Stimulated activated CD8-positive, alpha-beta memory T cell treated with anti-CD3 and anti-CD28 coated beads, Interleukin-12 subunit alpha, Interleukin-12 subunit beta, amount 100 ng/mL, for 4 hours (primary cell): ENCODE data around the gene LRRC8B.
"Not testable (repeated sequence)": the region's sequence is repeated elsewhere in the genome, so short reads cannot be mapped to it uniquely, and the experiment has no call there.

Source experiments
- DNase-seq: peaks from one replicate; pipeline ENCODE4 v3.0.0-alpha.2; 2020; ENCODE audit warnings: low read depth

The LRRC8B gene

GRCh38 chr1:89524369-89525168 is at the start of gene LRRC8B:
Gene LRRC8B, plus strand, starts transcription at chr1:89524829. Its CDS starts 57,822 bp downstream, at chr1:89582651.
- DNase-seq, result peak; percentile 89

GRCh38 chr1:89475269-89475668 is 49.4 kb upstream of the LRRC8B start:
- no peak for DNase-seq

- DNase-seq, result no peak
These were observed 48.6 kb upstream of the LRRC8B start for GRCh38 chr1:89476072-89476471.

GRCh38 chr1:89483010-89483756 is 41.4 kb upstream of the LRRC8B start:
- DNase-seq, result peak; percentile 24

- DNase-seq, result no peak
These were observed 40.9 kb upstream of the LRRC8B start for GRCh38 chr1:89483757-89484077.

- DNase-seq, result no peak
These were observed 40.3 kb upstream of the LRRC8B start for GRCh38 chr1:89484092-89485038.

- no peak for DNase-seq
These were observed 36.7 kb upstream of the LRRC8B start for GRCh38 chr1:89487972-89488371.

- no peak for DNase-seq
These were observed 35.4 kb upstream of the LRRC8B start for GRCh38 chr1:89489047-89489729.

- DNase-seq, result no peak
These were observed 34.2 kb upstream of the LRRC8B start for GRCh38 chr1:89490389-89490788.

- no peak for DNase-seq
These were observed 25.3 kb upstream of the LRRC8B start for GRCh38 chr1:89499320-89499719.

- DNase-seq, result no peak
These were observed 22.6 kb upstream of the LRRC8B start for GRCh38 chr1:89502042-89502441.

- DNase-seq, result no peak
These were observed 21.7 kb upstream of the LRRC8B start for GRCh38 chr1:89502895-89503294.

- DNase-seq, result no peak
These were observed 20.9 kb upstream of the LRRC8B start for GRCh38 chr1:89503690-89504089.

GRCh38 chr1:89510061-89510460 is 14.6 kb upstream of the LRRC8B start:
- DNase-seq, result not testable (repeated sequence)

- no peak for DNase-seq
These were observed 11.5 kb upstream of the LRRC8B start for GRCh38 chr1:89512996-89513720.

GRCh38 chr1:89516055-89516454 is 8.6 kb upstream of the LRRC8B start:
- no peak for DNase-seq

GRCh38 chr1:89518221-89518631 is 6.4 kb upstream of the LRRC8B start:
- DNase-seq, result no peak

- no peak for DNase-seq
These were observed 4.8 kb upstream of the LRRC8B start for GRCh38 chr1:89519779-89520358.

- DNase-seq, result not testable (repeated sequence)
These were observed 2.7 kb upstream of the LRRC8B start for GRCh38 chr1:89521977-89522376.

- no peak for DNase-seq
These were observed 859 bp upstream of the LRRC8B start for GRCh38 chr1:89523572-89524368.
